Activated CD8-positive, alpha-beta memory T cell treated with anti-CD3 and anti-CD28 coated beads for 4 hours (primary cell): Measurements from ENCODE around the gene CUTA.

Experiments
- DNase-seq, 2 donors: peaks; one replicate each; pipeline ENCODE4 v3.0.0-alpha.2; 2020; ENCODE audit warnings: low read depth in 2 of 2

CUTA gene

DNA sequence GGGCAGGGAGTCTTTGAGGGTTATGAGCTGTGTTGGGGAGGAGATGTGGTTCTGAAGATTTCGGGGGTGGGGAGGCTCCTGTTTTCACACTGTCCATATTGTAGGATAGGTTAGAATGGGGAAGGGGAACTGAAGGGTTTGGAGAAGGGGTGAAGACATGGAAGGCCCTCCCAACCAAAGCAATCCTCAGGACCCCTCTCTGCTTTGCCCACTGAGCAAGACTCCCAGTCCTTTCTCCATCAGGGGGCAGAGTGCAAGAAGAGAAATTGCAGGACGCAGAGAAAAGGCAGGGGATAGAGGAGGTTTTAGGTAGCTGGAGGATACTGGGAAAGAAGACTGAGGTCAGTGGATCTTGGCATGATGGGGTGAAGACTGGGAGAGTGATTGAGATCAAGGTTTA is 5.9 kb upstream of the CUTA start:
- no peak for DNase-seq

DNA sequence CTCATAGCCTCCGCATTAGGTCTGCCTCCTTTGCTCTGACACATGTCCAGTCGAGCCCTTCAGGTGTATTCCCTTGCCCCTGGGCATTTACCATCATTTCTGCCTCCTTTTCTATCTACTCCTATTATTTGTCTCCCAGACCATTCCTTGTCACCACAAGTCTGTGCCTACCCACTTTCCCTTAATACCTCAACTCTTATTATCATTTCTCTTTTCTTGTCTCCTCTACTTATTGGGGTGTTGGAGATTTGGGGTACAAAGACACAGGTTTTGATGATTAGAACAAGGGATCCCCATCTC is 3.4 kb upstream of the CUTA start:
- no peak for DNase-seq

DNA sequence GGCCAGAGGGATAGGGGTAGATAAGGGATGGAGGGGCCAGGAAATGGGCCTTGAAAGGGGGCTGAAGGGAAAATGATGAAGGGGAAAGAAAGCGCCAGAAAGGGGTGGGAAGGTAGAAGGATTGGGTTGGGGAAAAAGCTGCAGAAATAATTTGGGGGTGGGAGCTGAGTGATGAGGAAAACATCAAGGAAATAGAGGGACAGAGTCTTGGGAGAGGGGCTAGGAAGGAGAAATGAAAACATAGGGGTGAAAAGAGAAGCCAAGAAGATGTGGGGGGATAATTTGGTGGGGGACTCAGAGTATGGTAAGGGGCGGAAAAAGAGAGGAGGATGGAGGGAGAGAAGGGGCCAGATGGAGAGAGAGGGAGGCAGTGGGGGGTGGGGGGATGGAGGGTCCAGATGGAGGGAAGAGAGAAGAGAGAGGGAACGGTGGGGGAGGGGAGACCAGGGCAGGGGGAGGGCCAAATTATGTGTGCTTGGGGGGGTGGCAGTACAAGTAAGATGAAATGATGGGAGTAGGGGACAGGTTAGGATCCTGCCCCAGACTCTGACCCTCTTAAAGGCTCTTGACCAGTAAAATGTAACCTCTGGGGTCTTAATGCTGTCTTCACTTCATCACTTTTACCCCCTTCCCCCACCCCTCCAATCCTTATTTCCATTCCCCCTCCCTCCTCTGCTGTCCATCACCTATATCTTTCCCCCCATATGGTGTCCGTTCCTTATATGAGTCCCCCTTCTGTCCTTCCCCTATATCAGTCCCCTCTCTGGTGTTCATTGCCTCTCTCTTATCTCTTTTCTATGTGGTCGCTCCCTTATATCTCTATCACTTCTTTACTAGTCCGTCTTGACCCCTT is 2.8 kb upstream of the CUTA start:
- DNase-seq: no peak

DNA sequence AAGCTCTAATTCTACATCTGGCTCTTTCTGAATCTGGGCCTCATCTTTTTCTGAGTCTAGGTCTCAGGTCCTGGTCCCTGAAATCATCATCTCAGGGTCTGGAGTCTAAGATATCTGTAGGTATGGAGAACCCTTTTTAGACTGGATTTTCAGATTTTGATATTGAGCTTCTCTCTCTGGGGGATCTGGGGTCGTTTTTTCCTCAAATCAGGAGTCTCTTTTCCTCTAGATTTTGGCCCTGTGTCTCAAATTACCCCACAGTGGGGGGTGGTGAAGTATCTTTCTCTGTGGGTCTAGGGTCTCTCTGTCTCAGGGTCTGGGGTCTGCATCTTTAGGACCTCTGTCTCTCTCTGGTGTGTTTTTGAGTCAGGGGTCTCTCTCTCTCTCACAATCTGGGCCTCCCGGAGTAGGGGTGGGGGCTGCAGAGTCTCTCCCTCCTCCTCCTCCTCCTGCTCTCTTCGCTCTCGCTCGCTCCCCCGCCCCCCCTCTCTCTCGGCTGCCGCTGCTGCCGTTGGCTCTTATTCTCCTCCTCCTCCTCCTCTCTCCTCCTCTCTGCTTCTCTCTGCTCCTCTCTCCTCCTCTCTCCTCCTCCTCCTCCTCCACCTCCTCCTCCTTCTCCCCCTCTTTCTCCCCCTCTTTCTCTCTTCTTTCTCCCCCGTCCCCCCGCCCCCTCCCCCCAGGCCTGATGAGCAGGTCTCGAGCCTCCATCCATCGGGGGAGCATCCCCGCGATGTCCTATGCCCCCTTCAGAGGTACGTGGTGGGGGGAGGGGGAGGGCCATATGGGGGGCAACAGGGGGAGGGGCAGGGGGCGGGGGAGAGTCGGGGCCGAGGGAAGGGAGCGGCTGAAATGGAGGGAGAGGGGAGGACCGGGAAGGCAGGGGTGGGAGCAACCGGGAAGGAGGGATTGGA is 1.9 kb upstream of the CUTA start, which contains the start of gene SYNGAP1:
SYNGAP1 (plus strand) TSS at position 486 of the 911 bp plus-strand sequence; CDS start at position 686, 200 bp downstream.
- no peak for DNase-seq

DNA sequence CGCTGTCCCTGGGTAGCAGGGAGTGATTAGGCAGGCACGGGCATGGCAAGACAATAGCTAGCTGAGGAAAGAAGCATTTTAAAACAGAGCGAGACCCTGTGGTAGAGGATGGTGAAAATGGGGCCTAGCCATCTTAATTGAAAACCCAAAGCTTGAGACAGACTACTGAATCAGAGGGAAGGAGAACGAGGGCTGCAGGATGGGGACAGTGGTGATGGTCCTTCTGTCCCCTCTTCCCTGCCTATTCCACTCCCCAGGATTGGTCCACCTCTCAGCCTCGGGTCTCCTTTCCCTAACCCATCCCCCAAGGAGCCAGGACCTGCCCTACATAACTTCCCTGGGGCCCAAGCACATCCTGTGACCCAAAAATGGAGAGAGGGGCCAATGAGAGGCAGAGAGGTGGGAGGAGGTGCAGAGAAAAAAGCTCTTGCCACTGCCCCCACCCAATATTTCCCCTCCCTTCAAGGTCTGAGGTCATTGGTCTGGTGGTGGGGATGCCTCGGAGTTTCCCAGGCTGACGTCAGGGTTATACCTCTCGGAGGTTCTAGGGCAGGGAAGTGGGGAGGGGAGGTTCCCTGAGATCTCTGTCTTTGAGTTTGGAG is 884 bp upstream of the CUTA start:
- DNase-seq: no peak

DNA sequence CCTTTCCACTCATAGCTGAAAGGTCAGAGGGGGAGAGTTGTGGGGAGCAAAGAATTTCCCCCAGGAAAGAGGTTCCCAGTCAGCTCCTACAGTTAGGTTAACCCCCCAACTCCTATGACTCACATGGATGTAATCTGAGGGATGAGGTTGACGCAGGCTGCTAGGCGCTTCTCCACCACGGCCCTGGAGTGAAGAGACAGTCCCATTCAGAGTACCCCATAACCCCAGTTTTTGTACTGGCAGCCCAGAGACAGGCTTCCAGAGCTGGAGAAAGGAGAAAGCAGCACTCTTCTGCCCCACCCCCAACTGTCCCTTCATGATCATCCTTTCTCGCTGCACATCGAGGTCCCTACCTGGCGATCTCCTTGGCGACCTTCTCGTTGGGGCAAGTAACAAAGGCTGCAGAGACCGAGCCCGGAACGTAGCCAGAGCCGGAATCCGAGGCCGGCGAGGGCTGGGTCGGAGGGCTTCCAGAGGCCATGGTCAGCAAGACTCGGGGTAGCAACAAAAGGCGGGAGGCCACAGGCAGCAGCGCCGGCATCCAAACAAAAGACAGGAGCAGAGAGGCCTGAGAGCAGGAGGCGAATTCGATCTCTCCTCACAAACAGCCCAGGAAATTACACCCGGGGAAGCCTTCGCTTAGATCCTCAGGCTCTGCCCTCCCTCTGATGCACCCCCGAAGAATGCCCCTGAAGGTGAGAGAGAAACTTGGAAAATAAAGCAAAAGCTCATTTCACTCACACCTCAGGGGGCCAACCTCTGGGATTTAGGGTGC is 592 bp downstream of the CUTA start:
- DNase-seq: no peak

DNA sequence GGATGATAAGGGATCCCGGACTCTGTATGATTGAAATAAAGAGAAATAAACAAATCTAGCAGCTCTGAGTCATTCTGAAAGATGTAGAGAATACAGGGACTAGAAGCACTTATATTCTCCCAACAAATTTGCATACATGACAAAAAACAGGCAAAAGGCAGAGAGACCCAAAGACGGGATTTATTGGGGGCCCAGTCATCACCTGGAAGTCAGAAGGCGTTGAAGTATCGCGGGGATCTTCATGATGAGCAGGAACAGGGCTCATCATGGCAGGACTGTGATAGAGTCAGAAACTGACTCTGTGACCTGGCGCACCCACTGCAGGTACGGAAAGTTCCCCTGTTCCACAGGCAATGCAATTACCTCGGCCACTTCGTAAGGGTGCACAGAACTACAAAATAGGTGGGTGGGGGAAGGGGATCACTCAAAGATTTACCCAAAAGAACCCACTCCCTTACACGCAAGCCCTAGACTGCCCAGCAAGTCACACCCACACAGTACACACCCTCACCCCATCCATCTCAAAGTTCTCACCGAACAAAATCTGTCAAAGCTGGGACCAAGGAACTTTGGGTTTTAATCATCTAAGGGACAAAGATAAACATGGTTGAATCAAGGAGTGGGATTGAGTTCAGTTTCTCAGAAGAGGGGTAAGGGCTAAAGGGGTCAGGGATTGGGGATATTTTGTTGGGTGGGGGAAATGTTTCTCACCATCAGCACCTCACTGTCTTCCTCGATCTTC is 1.4 kb downstream of the CUTA start:
- DNase-seq: no peak

DNA sequence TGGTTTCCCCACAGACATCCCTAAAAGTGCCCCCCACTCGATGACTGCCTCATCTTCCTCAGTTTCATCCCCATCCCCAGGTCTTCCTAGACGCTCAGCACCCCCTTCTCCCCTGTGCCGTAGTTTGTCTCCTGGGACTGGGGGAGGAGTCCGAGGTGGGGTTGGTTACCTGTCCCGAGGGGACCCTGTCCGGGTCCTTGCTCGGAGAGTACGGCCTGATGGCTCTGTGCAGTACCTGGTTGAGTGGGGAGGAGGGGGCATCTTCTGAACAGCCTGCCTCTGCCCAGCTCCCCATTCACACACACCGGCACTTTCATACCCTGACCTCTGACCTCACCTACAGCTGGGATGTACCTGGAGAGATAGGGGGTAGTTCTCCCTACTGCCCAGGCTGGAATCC is 2.1 kb downstream of the CUTA start:
- DNase-seq: no peak

DNA sequence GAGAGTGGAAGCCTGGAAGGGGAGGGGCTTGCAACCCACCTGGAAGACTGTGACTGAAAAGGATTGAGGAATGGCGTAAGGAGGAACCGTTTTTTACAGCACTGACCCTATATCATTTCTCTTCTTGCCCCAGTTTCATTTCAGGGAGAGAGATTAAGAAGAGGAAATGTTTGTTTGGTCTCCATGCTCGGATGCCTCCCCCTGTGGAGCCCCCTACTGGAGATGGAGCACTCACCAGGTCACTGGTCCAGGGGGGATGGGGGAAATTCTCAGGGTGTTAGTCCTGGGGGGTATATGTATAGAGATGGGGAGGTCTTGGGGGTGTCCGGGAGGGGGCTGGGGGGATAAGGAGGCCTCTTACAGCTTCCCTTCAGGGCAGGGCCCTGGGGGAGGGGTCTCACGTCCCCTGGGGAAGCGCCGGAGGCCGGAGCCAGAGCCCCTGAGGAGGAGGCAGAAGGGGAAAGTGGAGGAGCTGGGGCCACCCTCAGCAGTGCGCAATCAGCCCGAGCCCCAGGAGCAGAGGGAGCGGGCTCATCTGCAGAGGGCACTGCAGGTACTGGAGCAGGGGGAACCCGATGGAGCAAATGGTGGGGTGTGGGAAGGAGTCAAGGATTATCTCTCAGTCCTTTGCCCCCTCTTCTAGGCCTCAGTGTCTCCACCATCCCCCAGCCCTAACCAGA is 3.2 kb downstream of the CUTA start:
- no peak for DNase-seq

DNA sequence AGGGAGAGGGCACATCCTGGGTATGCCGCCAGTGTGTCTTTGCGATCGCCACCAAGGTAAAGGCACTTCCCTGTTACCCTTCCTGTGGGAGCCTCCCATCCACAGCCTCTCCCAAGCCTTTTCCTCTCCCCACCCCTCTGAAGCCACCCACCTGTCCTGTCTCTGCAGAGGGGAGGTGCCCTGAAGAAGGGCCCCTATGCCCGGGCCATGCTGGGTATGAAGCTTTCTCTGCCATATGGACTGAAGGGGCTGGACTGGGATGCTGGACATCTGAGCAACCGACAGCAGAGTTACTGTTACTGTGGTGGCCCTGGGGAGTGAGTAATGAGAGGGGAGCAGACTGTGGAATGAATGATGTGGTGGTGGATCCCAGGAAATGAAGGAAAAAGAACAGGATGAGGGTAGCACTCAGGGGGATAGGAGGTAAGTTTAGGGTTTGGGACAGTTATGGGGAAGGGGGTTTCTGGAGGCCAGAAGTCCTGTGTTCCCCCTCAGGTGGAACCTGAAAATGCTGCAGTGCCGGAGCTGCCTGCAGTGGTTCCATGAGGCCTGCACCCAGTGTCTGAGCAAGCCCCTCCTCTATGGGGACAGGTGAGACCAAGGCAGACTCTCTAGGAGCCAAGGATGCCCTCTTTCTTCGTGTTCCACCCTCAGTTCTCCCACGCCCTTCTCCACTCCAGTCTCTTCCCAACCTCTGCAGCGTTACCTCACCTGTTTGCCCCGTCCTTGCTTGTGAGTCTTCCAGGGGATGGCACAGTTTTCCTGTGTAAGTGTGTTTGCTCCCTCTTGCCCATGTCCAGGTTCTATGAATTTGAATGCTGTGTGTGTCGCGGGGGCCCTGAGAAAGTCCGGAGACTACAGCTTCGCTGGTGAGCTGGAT is 4.4 kb downstream of the CUTA start:
- DNase-seq: no peak

DNA sequence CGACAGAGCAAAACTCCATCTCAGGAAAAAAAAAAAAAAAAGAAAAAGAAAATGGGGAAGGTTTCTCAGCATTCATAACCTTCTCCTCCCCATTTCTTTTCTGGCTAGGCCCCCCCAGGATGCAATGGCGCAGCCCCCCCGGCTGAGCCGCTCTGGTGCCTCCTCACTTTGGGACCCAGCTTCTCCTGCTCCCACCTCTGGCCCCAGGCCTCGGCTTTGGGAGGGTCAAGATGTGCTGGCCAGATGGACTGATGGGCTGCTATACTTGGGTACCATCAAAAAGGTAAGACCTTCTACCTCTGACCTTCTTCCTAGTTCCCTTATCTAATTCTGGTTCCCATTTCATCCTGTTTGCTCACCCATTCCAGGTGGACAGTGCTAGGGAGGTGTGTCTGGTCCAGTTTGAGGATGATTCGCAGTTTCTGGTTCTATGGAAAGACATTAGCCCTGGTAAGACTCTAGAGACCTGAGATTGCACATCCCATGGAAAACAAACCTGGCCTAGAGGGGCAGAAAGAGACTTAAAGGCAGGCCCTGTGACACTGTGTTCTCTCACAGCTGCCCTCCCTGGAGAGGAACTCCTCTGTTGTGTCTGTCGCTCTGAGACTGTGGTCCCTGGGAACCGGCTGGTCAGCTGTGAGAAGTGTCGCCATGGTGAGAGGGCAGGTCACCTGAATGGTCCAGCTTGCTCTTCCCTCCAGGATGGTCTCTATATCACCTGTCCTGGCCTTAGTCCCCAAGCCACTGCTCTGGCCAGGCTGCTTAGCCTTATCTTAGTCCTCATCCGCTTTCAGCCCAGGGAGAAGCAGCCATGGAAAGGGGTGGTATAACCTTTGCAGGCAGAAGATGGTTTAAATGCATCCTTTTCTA is 5.5 kb downstream of the CUTA start:
- no peak for DNase-seq

DNA sequence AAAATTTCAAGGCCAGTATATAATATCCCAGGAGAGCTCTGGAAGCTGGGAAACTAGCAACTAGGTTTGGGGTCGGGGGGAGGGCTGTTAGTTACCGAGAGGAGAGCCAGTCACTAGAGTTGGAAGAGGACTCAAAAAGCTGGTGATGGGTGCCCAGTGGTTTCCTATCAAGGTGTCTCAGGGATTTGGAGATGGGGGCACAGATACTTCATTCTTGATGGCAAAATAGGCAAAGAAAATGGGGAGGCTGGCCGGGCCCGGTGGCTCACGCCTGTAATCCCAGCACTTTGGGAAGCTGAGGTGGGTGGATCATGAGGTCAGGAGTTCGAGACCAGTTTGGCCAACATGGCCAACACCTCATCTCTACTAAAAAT is 6.3 kb downstream of the CUTA start:
- no peak for DNase-seq

DNA sequence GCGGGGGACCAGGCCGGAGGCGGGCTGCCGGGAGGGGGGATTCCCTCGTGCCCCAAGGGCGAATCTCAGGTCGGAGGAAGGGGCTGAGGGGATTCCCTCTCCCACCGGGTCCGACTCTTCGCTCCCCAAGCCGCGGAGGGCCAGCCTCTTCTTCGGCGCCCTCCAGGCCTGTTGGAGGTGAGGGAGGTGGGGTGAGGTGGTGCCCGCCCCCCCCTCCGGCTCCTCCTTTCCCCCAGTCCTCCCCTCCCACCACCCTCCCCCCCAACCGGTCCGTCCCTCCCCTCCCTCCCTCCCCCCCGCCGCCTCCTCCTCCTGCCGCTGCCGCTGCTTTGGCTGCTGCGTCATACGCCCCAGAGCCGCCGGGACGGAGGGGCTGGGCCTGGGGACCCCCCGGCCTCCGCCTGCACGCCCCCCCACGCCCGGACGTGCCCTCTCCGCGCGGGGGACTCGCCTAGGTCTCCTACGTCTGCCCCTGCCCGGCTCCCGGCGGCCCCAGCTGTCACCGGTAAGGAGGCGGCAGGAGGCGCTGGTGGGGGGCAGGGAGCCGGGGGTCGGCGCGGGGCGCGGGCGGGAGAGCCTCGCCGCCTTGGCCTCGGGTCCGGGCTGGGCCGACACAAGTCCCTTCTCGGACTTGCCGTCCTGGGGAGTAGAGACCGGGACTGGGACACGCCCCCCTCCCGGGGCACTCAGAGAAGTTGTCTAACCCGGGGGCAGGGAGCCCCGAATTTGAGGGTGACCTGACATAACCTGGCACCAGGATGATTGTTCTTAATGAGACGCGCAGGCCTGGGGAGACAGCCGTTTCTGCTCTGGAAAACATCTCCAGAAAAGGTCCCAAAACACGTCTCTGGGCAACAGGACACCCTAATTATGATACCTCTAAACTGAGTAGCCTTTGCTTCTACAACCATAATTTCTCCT is 6.9 kb downstream of the CUTA start, which contains the start of gene PHF1:
PHF1 (plus strand) TSS at position 304 of the 921 bp plus-strand sequence. CDS start 1,250 bp downstream, outside the sequence.
- peak; percentile 63 to 77 for DNase-seq

DNA sequence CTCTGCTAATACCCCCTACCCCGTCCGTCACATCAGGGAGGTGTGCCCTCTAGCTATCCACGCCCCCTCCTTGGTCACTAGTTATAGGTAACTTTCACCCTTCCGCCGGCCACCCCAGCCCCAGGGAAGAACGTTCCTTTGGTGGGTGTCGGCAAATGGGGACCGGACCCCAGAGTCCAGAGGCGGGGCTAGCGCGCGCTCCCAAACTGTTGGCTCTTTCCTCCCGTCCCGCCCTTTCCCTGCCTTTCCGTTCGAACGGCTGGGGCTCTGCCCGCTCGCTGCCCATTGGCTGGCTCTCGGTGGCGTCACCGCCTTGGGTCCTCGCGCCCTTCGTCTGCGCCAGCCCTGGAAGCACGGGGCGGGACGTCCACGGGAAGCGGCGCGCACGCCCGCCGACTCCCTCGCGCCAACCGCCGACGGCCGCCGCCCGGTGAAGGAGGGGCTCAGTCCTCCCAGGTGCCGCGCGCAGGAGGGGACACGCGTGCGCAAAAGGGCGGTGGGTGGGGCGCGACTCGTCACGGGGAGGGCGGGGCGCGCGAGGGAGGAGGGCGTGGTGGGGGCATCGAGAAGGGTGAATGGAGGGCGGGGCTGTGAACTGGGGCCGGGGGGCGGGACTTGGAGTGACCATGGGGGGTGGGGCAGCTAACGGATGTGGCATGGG is 7.7 kb downstream of the CUTA start:
- peak; percentile 95 to 97 for DNase-seq

DNA sequence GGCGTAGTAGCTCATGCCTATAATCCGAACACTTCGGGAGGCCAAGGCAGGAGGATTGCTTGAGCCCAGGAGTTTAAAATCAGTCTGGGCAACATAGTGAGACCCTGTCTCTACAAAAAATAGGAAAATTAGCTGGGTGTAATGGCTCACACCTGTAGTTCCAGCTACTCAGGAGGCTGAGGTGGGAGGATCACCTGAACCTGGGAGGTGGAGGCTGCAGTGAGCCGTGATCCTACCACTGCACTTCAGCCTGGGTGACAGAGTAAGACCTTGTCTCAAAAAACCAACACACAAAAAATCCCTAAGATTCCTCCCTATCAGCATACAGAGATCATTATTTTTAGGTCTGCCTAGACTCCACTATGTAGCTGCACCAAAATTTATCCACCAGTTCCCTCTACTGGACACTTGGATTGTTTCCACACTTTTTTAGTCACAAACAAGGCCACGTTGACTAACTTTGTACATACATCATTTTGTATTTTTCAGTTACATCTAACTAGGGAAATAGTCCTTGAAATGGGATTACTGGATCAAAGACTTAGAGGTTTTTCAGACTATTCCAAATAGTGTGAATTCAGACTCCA is 10.7 kb downstream of the CUTA start:
- no peak for DNase-seq

DNA sequence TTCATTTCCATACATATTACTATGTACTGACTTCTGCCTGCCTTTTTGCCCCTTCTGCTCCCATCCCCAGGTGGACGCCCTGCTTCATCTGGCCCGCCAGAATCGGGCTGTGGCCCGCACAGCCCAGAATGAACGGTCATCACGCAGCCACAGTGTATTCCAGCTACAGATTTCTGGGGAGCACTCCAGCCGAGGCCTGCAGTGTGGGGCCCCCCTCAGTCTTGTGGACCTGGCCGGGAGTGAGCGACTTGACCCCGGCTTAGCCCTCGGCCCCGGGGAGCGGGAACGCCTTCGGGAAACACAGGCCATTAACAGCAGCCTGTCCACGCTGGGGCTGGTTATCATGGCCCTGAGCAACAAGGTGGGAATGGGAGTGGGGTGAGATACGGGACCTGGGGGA is 11.8 kb downstream of the CUTA start:
- no peak for DNase-seq
